ENCODE measurements around the gene COL1A2.

DNA sequence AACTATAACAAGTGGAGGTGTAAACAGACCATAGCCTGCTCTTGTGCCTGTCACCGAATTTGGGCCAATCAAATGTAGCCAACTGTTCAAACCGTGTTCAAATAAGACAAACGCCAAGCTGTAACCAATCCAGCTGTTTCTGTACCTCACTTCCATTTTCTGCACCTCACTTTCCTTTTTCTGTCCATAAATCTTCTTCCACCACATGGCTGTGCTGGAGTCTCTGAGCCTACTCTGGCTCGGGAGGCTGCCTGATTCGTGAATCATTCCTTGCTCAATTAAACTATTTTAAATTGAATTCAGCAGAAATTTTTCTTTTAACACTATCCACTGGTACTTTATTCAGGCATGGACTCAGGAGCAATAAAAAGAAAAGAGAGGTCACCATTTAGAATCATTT lies 29.9 kb upstream of the COL1A2 start:
- TF ChIP-seq EZH2 (IDR thresholded peaks at IDR 0.05; ENCODE audit: borderline replicate concordance, low read depth, low read length, severe bottlenecking), result no peak
- TF ChIP-seq, protein P1, sequence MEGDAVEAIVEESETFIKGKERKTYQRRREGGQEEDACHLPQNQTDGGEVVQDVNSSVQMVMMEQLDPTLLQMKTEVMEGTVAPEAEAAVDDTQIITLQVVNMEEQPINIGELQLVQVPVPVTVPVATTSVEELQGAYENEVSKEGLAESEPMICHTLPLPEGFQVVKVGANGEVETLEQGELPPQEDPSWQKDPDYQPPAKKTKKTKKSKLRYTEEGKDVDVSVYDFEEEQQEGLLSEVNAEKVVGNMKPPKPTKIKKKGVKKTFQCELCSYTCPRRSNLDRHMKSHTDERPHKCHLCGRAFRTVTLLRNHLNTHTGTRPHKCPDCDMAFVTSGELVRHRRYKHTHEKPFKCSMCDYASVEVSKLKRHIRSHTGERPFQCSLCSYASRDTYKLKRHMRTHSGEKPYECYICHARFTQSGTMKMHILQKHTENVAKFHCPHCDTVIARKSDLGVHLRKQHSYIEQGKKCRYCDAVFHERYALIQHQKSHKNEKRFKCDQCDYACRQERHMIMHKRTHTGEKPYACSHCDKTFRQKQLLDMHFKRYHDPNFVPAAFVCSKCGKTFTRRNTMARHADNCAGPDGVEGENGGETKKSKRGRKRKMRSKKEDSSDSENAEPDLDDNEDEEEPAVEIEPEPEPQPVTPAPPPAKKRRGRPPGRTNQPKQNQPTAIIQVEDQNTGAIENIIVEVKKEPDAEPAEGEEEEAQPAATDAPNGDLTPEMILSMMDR (IDR thresholded peaks at IDR 0.05; ENCODE audit: borderline replicate concordance, extremely low read depth, low read length, poor library complexity, severe bottlenecking), result no peak
